ENCODE data around the gene PAPOLA.

DNA sequence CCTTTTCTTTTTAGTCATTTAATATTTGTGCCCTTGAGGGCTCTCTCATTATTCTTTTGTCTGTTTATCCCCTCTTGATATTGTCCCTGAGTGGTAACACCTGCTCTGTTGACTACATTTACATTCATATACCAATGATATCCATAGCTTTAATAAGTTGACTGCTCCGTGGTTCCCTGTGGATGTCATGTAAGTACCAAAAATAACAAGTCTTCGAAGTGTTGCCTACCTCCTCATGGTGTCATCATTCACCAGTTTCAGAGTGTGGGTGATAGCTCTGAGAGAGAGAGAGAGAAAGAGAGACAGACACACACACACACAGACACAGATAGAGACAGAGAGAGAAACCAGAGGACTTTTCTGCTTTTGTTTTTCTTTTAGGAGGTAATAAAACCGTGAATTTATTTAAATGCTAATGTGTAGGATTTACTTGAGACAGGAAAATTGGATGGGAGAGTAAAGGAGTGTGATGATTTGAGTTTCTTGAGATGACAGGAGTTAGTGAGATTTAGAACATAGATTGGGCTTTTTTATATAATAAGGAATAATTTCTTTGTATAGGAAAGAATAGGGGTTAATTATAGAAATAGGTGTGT lies 52.2 kb downstream of the PAPOLA start:
- TF ChIP-seq, protein P1, sequence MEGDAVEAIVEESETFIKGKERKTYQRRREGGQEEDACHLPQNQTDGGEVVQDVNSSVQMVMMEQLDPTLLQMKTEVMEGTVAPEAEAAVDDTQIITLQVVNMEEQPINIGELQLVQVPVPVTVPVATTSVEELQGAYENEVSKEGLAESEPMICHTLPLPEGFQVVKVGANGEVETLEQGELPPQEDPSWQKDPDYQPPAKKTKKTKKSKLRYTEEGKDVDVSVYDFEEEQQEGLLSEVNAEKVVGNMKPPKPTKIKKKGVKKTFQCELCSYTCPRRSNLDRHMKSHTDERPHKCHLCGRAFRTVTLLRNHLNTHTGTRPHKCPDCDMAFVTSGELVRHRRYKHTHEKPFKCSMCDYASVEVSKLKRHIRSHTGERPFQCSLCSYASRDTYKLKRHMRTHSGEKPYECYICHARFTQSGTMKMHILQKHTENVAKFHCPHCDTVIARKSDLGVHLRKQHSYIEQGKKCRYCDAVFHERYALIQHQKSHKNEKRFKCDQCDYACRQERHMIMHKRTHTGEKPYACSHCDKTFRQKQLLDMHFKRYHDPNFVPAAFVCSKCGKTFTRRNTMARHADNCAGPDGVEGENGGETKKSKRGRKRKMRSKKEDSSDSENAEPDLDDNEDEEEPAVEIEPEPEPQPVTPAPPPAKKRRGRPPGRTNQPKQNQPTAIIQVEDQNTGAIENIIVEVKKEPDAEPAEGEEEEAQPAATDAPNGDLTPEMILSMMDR (IDR thresholded peaks at IDR 0.05; ENCODE audit: low read length): no peak
- TF ChIP-seq EZH2 (optimal IDR thresholded peaks at IDR 0.05; ENCODE audit: low read depth, low read length) (no peak), EZH2phosphoT487 (IDR thresholded peaks at IDR 0.05; ENCODE audit: low read length) (no peak)
